HEK293T (cell line): ENCODE measurements around the gene KCTD10.

Source experiments
- BHLHE40 ChIP-seq: fragments of 450-650 bp; IDR thresholded peaks from 2 replicates; pipeline ENCODE4 v1.6.1; 2016; ENCODE audit warnings: mild to moderate bottlenecking, moderate library complexity, borderline replicate concordance
- ELF4 ChIP-seq: fragments of 450-650 bp; IDR thresholded peaks from 2 replicates; pipeline ENCODE4 v1.6.1; 2017; ENCODE audit warnings: antibody characterized with exemption
- FOXK2 ChIP-seq: fragments of 450-650 bp; IDR thresholded peaks from 2 replicates; pipeline ENCODE4 v1.6.1; 2016; ENCODE audit warnings: mild to moderate bottlenecking
- FOXM1 ChIP-seq: fragments of 450-650 bp; IDR thresholded peaks from 2 replicates; pipeline ENCODE4 v1.6.1; 2017; ENCODE audit warnings: mild to moderate bottlenecking, borderline replicate concordance
- NFRKB ChIP-seq: fragments of 450-650 bp; IDR thresholded peaks from 2 replicates; pipeline ENCODE4 v1.6.1; 2016; ENCODE audit warnings: mild to moderate bottlenecking, moderate library complexity
- SP1 ChIP-seq: fragments of 450-650 bp; IDR thresholded peaks from 2 replicates; pipeline ENCODE4 v1.6.1; 2017
- SUZ12 ChIP-seq: fragments of 450-650 bp; IDR thresholded peaks from 2 replicates; pipeline ENCODE4 v1.6.1; 2016; ENCODE audit warnings: mild to moderate bottlenecking
- TARDBP ChIP-seq: fragments of 450-650 bp; IDR thresholded peaks from 2 replicates; pipeline ENCODE4 v1.6.1; 2016
- ZNF384 ChIP-seq: fragments of 450-650 bp; IDR thresholded peaks from 2 replicates; pipeline ENCODE4 v1.6.1; 2016
- TF ChIP-seq, protein P1 (sequence below): fragments of 450-650 bp; IDR thresholded peaks from 2 replicates; pipeline ENCODE4 v1.6.1; 2016

DNA sequence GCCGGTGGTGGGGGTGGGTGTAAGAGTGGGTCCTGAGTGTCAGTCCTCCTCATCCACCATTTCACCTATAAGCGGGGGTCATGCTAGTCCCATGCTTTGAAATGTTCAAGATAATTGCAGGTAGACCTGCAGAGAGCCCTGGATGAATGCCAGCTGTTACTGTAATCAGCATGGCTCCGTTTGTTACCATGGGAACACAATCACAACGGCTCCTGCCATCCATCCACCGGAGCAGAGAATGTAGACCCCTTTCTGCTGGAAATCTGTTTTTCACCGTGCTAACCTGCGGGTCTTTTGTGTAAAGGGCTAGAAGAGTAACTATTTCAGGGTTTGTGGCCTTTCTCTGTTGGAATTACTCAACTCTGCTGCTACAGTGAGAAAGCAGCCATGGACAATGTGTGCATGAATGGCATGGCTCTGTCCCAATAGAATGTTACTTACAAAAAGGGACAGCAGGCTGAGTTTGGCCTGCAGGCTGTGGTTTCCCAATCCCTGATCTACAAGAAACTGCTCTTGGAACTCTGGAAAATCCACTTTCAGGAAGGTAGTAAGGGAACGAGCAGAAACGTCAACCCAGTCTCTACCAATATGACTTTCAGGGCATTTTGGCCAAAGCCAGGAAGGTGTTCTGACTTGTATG lies 36.1 kb downstream of the KCTD10 start:
- TF ChIP-seq SP1 = no peak
- TF ChIP-seq ELF4 = no peak
- no peak for TF ChIP-seq FOXM1
- TF ChIP-seq ZNF384 = no peak
- TF ChIP-seq, protein P1, sequence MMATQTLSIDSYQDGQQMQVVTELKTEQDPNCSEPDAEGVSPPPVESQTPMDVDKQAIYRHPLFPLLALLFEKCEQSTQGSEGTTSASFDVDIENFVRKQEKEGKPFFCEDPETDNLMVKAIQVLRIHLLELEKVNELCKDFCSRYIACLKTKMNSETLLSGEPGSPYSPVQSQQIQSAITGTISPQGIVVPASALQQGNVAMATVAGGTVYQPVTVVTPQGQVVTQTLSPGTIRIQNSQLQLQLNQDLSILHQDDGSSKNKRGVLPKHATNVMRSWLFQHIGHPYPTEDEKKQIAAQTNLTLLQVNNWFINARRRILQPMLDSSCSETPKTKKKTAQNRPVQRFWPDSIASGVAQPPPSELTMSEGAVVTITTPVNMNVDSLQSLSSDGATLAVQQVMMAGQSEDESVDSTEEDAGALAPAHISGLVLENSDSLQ = no peak
- TF ChIP-seq BHLHE40 = no peak
- TF ChIP-seq FOXK2 = no peak
- no peak for TF ChIP-seq SUZ12
- no peak for TF ChIP-seq NFRKB
- TF ChIP-seq TARDBP = no peak
